Measurements from ENCODE around the gene CFAP20DC. TPM values are rescaled to one million over a fixed set of nuclear protein-coding genes. Genes with fewer than 3 reads are reported as not detected.

The CFAP20DC gene
- total and polyA plus RNA-seq, 2 of the 8 experiments (the other 6 are each of a cell fraction or from before 2014, with no cell fraction given) = 2.2 to 2.8 TPM

- Histone ChIP-seq H4K8ac (ENCODE audit: extremely low read depth, insufficient read depth, low read length) (no peak overlapping the region), H2AFZ (ENCODE audit: low read length) (no peak overlapping the region), H2BK5ac (ENCODE audit: low read depth, low read length) (no peak overlapping the region), H3K27me3 (replicated peaks in 1 of 4; ENCODE audit: control insufficient read depth in 3 of 4, extremely low read depth in 1 of 4, insufficient read depth in 3 of 4, low read length in 3 of 4) (no peaks in the 10 kb centered on the region), H3K56ac (replicated peaks; ENCODE audit: insufficient read length, low read depth, low read length) (no peak overlapping the region), H3K4me1 (replicated peaks in 1 of 4; ENCODE audit: control insufficient read depth in 3 of 4, insufficient read depth in 4 of 4, low read length in 3 of 4) (no peaks in the 10 kb centered on the region), H3K9me3 (ENCODE audit: insufficient read depth in 2 of 2, low read depth in 1 of 2, low read length in 1 of 2) (no peaks in the 10 kb centered on the region), H4K5ac (ENCODE audit: insufficient read length, low read depth, low read length) (no peak overlapping the region), H3K4me3 (ENCODE audit: extremely low read depth in 1 of 4, insufficient read depth in 2 of 4, low read depth in 3 of 4, low read length in 4 of 4) (no peak overlapping the region), H3K23me2 (ENCODE audit: low read depth, low read length) (no peaks in the 10 kb centered on the region), H2BK20ac (ENCODE audit: low read length) (no peak overlapping the region), H2BK120ac (replicated peaks; ENCODE audit: low read depth, low read length) (no peak overlapping the region), H3K14ac (ENCODE audit: insufficient read length) (no peak overlapping the region), H3K36me3 (ENCODE audit: control insufficient read depth in 2 of 4, insufficient read depth in 4 of 4, low read length in 3 of 4) (no peaks in the 10 kb centered on the region), H3K79me1 (ENCODE audit: low read depth, low read length) (no peaks in the 10 kb centered on the region), H2BK12ac (ENCODE audit: low read depth, low read length) (no peak overlapping the region), H3K9ac (replicated peaks in 1 of 4; ENCODE audit: extremely low read depth in 1 of 4, low read depth in 3 of 4, low read length in 3 of 4) (no peak overlapping the region), H3K4me2 (ENCODE audit: insufficient read depth in 1 of 2, low read depth in 2 of 2, low read length in 2 of 2) (no peak overlapping the region), H3K18ac (ENCODE audit: extremely low read depth, low read length) (no peak overlapping the region), H4K91ac (replicated peaks; ENCODE audit: insufficient read length, low read length) (no peak overlapping the region), H3K23ac (ENCODE audit: insufficient read length) (no peak overlapping the region), H4K20me1 (replicated peaks in 1 of 2; ENCODE audit: control insufficient read depth in 1 of 2, insufficient read depth in 2 of 2, low read length in 2 of 2) (no peaks in the 10 kb centered on the region), H2AK5ac (ENCODE audit: low read depth, low read length) (no peak overlapping the region), H3K27ac (ENCODE audit: low read depth, low read length) (no peak overlapping the region), H2BK15ac (ENCODE audit: low read length) (no peak overlapping the region), H3K4ac (replicated peaks; ENCODE audit: insufficient read length, low read depth, low read length) (no peak overlapping the region), H3K79me2 (ENCODE audit: control insufficient read depth in 1 of 2, insufficient read depth in 2 of 2, low read length in 2 of 2) (no peaks in the 10 kb centered on the region)
- ChIA-PET POLR2A (ENCODE audit: partially characterized antibody) (no interaction called here), CTCF (ENCODE audit: partially characterized antibody) (interaction anchor here (1.0 kb wide), 2 partner anchors 52 to 54 kb away, joined by 3 to 7 read pairs; no protein-coding TSS in a partner anchor)
- FAIRE-seq = no peak
- no peak for TF ChIP-seq RXRA (IDR thresholded peaks at IDR 0.05; ENCODE audit: insufficient read depth, low read depth, low read length)
- TF ChIP-seq SUZ12 (IDR thresholded peaks at IDR 0.05; ENCODE audit: low read length) = no peak
- no peak for TF ChIP-seq POLR2AphosphoS5 (IDR thresholded peaks at IDR 0.05; ENCODE audit: low read depth, low read length)
- no peak for TF ChIP-seq RBBP5 (IDR thresholded peaks at IDR 0.05; ENCODE audit: borderline replicate concordance, low read depth, low read length)
- no peak for TF ChIP-seq KDM5A (IDR thresholded peaks at IDR 0.05; ENCODE audit: low read length)
- TF ChIP-seq RNF2 (IDR thresholded peaks at IDR 0.05; ENCODE audit: borderline replicate concordance, low read depth, low read length, missing control alignments, poor library complexity, severe bottlenecking) = no peak
- TF ChIP-seq GABPA (IDR thresholded peaks at IDR 0.05; ENCODE audit: borderline replicate concordance, insufficient read depth, low read length) = no peak
- no peak for TF ChIP-seq RAD21 (IDR thresholded peaks at IDR 0.05 in 1 of 2, conservative IDR thresholded peaks at IDR 0.05 in 1 of 2; ENCODE audit: low read depth in 2 of 2, low read length in 2 of 2)
- TF ChIP-seq ATF3 (IDR thresholded peaks at IDR 0.05; ENCODE audit: insufficient read depth, low read depth, low read length) = no peak
- TF ChIP-seq CHD1 (IDR thresholded peaks at IDR 0.05; ENCODE audit: low read depth, low read length) = no peak
- TF ChIP-seq YY1 (IDR thresholded peaks at IDR 0.05; ENCODE audit: low read depth, low read length) = no peak
- no peak for TF ChIP-seq NANOG (IDR thresholded peaks at IDR 0.05; ENCODE audit: insufficient read depth, low read depth, low read length, poor library complexity, severe bottlenecking)
- 79% methylated on average over 2 of the region's 2 CpGs; no CpG with 5 or more reads in 1 of the 2 experiments for WGBS, 2 experiments (ENCODE audit: extremely low coverage in 1 of 2, insufficient coverage in 1 of 2, insufficient read length in 1 of 2, insufficient replicate concordance in 2 of 2, low coverage in 1 of 2, low lambda C conversion rate in 2 of 2, missing lambda C conversion rate in 1 of 2)
- no peak for DNase-seq (ENCODE audit: low read depth in 1 of 2, low spot score in 2 of 2)
Measured at GRCh38 chr3:58999134-58999773, 50.6 kb downstream of the CFAP20DC start.

Measured in H1 (cell line).